Neural progenitor cell (in vitro differentiated cells): ENCODE measurements around the gene ADGRA3.

Experiments used
- EZH2phosphoT487 ChIP-seq: fragments of 200-600 bp; sonication (generic); IDR thresholded peaks from 2 replicates; pipeline ENCODE4 v1.6.1; 2017; ENCODE audit warnings: antibody characterized with exemption
- TF ChIP-seq, protein P1 (sequence below): fragments of 200-600 bp; sonication (generic); IDR thresholded peaks from 2 replicates; pipeline ENCODE4 v1.5.1; 2017; ENCODE audit warnings: antibody characterized with exemption, mild to moderate bottlenecking

GRCh38 chr4:22417408-22417807, 98.5 kb downstream of the ADGRA3 start:
- TF ChIP-seq, protein P1, sequence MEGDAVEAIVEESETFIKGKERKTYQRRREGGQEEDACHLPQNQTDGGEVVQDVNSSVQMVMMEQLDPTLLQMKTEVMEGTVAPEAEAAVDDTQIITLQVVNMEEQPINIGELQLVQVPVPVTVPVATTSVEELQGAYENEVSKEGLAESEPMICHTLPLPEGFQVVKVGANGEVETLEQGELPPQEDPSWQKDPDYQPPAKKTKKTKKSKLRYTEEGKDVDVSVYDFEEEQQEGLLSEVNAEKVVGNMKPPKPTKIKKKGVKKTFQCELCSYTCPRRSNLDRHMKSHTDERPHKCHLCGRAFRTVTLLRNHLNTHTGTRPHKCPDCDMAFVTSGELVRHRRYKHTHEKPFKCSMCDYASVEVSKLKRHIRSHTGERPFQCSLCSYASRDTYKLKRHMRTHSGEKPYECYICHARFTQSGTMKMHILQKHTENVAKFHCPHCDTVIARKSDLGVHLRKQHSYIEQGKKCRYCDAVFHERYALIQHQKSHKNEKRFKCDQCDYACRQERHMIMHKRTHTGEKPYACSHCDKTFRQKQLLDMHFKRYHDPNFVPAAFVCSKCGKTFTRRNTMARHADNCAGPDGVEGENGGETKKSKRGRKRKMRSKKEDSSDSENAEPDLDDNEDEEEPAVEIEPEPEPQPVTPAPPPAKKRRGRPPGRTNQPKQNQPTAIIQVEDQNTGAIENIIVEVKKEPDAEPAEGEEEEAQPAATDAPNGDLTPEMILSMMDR, result no peak
- TF ChIP-seq EZH2phosphoT487, result no peak
